HG03159 (cell line): ENCODE measurements around the gene GCK.

Source experiments
- ATAC-seq: cut with Tn5 transposase; IDR thresholded peaks from one replicate; pipeline ENCODE4 v1.9.1; 2021; ENCODE audit warnings: mild to moderate bottlenecking, moderate library complexity; ENCODE audit not compliant: unreplicated experiment

Gene GCK

DNA sequence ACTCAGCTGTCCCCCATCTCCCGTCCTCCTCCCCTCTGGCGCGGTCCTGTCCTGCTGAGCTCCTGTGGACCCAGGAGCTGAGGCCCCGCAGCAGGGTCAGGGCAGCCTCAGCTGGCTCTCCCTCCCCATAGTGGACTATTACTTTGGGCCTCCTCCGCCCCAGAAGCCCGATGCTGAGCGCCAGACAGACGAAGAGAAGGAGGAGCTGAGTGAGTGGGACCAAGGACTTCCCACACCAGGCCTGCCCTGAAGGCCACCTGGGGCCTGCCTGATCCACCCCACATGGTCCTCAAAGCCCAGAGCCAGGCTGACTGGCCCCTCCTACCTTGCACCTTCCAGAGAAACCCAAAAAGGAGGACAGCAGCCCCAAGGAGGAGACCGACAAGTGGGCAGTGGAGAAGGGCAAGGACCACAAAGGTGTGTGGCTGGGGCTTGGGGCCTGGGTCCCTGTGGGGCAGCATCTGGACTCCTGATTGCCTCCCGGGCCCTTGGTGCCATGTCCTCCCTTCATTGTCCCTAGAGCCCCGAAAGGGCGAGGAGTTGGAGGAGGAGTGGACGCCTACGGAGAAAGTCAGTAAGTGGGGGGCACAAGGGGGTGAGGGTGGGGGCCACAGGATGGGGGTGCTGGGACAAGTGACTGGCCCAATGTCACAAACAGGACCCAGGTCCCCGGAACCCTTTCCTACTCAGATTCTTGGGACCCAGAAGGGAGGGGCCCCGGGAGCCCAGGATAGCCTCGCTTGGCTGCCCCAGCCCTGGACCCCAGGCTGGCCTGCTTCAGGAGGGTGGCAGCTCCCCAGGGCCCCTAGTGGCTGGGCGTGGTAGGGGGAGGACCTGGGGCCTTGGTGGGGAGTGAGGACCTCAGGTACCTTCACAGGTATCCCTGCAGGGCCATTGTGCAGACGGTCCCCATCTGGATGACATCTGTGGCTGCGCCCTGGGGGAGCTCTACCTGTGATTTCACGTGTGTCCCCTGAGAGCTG, 80.2 kb downstream of the GCK start:
- no peak for ATAC-seq

DNA sequence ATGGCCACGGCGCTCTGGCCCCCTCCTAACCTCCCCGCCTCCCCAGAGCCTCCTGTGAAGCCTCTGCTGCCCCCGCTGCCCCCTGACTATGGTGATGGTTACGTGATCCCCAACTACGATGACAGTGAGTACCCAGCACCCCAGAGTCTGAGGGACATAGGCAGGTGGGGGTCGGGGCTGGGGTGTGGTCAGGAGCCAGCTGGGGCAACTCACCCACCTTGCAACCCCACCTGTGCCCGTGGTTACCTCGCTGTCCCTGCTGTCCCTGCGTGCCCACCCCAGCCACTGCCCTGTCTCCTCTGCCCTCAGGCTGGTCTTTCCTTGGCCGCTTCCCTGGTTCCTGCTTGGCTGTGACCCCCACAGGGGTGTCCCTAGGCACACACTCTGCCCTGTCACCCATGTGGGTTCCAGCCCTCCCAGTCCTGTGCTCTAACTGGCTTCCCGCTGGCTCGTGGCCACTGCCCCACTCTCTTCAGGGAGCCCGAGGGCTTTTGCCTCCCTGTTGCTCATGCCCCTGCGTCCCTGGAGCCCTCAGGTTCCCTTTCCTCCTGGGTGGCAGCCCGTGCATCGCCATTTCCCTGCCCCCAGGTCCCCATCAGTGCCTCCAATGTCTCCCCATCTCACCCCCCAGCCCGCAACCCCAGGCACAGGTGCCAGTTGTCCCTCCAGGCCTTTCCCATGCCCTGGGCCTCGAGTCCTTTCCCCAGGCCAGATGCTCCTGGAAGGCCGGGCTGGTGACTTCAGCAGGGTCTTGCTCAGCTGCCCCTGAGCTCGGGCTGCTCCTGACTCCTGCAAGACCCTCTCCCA, 81.1 kb downstream of the GCK start:
- ATAC-seq = no peak

DNA sequence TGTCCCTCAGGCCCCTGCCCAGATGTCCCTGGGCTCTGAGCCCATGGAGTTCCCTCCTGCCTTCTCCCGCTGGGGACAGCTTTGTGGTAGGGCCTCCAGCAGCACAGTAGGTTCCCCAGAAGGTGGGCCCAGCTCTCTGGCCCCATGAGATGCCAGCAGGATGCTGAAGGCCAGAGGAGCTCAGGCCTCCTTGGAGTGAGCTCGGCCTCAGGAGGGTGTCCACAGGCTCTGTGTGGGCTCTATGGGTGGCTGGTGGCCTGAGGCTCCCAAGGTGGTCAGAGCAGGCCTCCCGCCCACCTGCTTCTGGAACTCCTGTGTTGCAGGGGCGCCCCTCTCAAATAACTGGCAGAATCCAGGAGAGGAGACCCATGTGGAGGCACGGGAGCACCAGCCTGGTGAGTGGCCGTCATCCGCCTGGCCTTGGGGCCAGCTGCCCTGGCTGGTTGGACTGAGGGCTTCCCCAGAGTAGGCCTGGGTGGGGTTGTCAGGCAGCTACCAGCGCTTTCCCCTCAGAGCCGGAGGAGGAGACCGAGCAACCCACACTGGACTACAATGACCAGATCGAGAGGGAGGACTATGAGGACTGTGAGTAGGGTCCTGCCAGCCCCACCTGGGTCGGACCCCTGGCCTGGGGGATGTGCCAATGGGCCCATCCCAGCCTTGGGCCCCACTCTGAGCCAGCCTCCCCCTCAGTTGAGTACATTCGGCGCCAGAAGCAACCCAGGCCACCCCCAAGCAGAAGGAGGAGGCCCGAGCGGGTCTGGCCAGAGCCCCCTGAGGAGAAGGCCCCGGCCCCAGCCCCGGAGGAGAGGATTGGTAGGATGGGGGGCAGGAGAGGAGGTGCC, 81.9 kb downstream of the GCK start:
- no peak for ATAC-seq

- ATAC-seq = no peak
These were observed 82.8 kb downstream of the GCK start for GRCh38 chr7:44106311-44107065.

GRCh38 chr7:44105832-44106231, 83.4 kb downstream of the GCK start:
- ATAC-seq = no peak

DNA sequence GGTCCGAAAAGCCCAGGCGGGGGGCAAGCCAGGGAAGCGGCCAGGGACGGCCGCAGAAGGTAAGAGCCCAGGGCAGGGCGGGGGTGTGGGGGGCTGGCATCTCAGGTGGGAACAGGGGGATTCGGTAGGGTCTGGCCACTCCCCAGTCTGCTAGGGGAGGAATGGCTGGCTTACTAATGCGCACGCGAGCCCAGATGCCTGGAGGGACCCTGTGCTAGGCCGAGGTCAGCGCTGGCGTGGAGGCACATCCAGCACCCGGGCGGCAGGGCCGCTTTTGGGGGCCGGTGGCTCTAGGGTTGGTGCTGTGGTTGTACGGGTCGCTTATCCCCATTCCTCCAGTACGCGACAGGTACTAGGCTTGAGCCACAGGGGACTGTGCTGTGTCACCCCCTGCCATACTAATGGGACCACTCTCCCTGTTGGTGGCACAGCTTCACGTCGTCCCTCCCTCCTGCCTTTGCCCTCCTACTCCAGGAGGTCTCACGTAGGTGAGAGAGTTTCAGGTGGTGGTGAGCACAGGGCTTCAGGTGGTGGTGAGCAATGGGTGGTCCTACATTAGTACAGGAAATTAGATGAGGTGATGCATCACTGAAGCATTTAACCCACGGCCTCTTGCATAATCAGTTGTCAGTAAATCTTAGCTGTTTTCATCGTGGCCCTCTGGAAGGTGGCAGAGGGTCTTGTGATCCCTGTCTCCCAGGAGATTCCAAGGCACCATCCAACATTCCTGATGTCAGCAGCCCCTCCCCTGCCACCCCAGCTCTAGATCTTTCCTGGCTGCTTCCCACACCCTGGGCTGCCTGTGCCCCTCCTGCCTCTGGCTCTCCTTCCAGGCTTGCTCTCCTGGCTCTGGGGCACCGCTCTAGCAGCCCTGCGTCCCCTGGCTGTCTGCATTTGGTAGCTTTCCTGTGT, 84.1 kb downstream of the GCK start:
- no peak for ATAC-seq

DNA sequence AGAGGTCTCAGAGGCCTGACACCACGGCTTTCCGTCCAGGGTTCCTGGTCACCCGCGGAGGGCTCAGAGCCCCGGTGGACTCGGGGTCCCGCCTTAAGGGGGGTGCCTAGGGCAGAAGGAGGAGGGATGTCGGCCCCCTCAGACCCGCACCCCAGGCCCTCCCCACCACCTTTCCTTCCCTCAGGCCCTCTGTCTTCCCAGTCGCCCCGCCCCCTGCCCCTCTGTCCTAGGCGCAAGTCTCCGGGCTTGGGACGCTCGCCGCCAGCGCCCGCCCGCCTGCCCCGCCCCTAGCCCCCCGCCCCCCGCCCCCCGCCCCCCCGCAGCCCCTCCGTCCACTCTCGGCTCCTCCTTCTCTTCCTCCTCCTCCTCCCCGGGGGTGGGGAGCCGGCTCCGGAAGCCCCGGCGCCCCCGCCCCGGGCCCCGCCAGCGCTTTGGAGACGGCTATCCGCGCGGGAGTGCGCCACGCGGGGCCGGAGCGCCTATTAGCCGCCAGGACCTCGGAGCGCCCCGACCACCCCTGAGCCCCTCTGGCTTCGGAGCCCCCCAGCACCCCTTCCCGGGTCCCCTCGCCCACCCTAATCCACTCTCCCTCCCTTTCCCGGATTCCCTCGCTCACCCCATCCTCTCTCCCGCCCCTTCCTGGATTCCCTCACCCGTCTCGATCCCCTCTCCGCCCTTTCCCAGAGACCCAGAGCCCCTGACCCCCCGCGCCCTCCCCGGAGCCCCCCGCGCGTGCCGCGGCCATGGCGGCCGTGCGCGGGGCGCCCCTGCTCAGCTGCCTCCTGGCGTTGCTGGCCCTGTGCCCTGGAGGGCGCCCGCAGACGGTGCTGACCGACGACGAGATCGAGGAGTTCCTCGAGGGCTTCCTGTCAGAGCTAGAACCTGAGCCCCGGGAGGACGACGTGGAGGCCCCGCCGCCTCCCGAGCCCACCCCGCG, 85.0 kb downstream of the GCK start, which contains the start of gene AEBP1:
TSS of gene AEBP1 (plus strand) at position 423 of the 937 bp plus-strand sequence. CDS start at position 744, 321 bp downstream.
- ATAC-seq = no peak

- no peak for ATAC-seq
These were observed 85.7 kb downstream of the GCK start for GRCh38 chr7:44103566-44103922.

GRCh38 chr7:44102846-44103565, 86.2 kb downstream of the GCK start:
- ATAC-seq = no peak

DNA sequence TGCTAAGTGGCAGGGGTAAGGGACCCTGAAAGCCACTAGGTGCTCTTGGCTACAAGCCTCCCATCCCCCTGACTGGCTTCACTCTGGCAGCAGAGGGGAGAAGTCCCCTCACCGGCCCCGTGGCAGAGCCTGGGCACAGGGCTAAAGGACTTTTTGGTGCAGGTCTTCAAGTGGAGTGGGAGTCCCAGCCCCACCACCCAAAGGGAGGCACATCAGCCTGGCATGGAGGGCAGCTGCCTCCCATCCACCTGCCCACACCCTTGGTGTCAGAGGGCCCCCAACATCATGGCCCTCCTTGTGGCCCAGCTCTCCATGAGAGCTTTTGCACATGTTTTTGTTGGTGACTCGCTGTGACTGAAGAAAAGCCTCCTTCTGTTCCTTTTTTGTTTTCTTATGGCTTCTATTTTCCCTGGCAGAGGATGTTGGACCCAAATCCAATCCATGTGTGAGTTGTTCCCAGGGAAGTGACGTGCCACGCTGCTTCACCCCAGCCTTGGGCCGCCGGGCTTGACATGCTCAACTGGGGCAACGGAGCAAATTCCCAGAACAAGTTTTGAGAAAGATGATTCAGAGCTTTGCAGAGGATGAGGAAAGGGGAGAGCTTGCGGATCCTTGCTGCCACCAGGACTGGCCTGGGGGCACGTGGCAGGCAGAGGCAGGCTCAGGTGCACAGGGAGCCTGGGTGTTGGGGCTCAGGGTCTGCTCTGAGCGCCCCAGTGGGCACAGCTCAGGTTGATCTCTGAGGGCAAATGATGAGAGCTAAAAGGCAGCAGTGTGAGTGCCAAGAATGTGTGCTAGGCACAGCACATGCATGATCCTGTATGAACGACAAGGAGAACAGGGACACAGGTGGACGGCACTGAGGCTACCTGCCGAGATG, 87.0 kb downstream of the GCK start:
- no peak for ATAC-seq

- no peak for ATAC-seq
These were observed 87.8 kb downstream of the GCK start for GRCh38 chr7:44101303-44101965.

- no peak for ATAC-seq
These were observed 88.6 kb downstream of the GCK start for GRCh38 chr7:44100458-44101302.

DNA sequence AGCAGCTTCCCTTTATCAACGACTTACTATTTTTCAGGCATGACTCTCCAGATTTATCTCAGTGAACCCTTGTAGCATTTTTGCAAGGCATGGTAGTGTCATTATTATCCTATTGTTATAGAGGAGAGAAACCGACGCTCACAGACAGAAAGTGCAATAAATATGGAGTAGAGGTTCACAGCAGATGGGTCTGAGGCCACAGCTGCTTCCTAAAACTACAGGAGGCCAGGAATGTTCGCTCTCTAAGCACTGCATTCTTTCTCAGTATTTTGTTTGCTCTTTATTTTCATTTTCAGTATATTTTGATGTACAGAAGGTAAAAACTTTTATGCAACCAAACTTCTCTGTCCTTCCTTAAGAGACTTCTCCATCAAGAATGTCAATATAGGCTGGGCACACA, 89.6 kb downstream of the GCK start:
- no peak for ATAC-seq

- no peak for ATAC-seq
These were observed 90.9 kb downstream of the GCK start for GRCh38 chr7:44098092-44099068.
